ENCODE data around the gene FAM81B.

- TF ChIP-seq ZNF274 (IDR thresholded peaks at IDR 0.05; ENCODE audit: low read depth, low read length): no peak
- TF ChIP-seq YY1 (IDR thresholded peaks at IDR 0.05; ENCODE audit: insufficient read depth, insufficient read length): no peak
Observed at GRCh38 chr5:95403996-95404395, 12.8 kb downstream of the FAM81B start.

Data from NT2/D1 (cell line).